Activated T-helper 17 cell treated with anti-CD3 and anti-CD28 coated beads, Interleukin-2, amount 50 U/mL, for 72 hours (primary cell): ENCODE data around the gene RABL2B. TPM values are rescaled to one million over a fixed set of nuclear protein-coding genes. Genes with fewer than 3 reads are reported as not detected.
A peak's percentile ranks its signal among the peaks of the same experiment; 100 is the strongest.
"Not testable (repeated sequence)": the region's sequence is repeated elsewhere in the genome, so short reads cannot be mapped to it uniquely, and the experiment has no call there.

Experiments used
- ATAC-seq: fragments of 150-1000 bp; cut with Tn5 transposase; replicated peaks from 2 replicates; pipeline ENCODE4 v1.10.0; 2021; ENCODE audit warnings: mild to moderate bottlenecking, moderate library complexity
- H3K27ac Mint-ChIP-seq: one replicate; pipeline ENCODE4 v1.8.0; 2022; ENCODE audit warnings: mixed read lengths
- H3K27me3 Mint-ChIP-seq: one replicate; pipeline ENCODE4 v1.8.0; 2022; ENCODE audit warnings: mixed read lengths
- H3K36me3 Mint-ChIP-seq: one replicate; pipeline ENCODE4 v1.8.0; 2022; ENCODE audit warnings: low read depth, mild to moderate bottlenecking, mixed read lengths
- H3K4me1 Mint-ChIP-seq: one replicate; pipeline ENCODE4 v1.8.0; 2022; ENCODE audit warnings: mixed read lengths
- H3K4me3 Mint-ChIP-seq: one replicate; pipeline ENCODE4 v1.8.0; 2022; ENCODE audit warnings: mild to moderate bottlenecking, mixed read lengths
- H3K9me3 Mint-ChIP-seq: one replicate; pipeline ENCODE4 v1.8.0; 2022; ENCODE audit warnings: mixed read lengths
- total RNA-seq, 2 donors: library from RNA; stranded (reverse); gene quantifications; one replicate each; pipeline ENCODE4 v1.2.3, GENCODE V29; 2022

RABL2B gene
- 10 to 100 TPM; 17.6 to 20.1 TPM for total RNA-seq

DNA sequence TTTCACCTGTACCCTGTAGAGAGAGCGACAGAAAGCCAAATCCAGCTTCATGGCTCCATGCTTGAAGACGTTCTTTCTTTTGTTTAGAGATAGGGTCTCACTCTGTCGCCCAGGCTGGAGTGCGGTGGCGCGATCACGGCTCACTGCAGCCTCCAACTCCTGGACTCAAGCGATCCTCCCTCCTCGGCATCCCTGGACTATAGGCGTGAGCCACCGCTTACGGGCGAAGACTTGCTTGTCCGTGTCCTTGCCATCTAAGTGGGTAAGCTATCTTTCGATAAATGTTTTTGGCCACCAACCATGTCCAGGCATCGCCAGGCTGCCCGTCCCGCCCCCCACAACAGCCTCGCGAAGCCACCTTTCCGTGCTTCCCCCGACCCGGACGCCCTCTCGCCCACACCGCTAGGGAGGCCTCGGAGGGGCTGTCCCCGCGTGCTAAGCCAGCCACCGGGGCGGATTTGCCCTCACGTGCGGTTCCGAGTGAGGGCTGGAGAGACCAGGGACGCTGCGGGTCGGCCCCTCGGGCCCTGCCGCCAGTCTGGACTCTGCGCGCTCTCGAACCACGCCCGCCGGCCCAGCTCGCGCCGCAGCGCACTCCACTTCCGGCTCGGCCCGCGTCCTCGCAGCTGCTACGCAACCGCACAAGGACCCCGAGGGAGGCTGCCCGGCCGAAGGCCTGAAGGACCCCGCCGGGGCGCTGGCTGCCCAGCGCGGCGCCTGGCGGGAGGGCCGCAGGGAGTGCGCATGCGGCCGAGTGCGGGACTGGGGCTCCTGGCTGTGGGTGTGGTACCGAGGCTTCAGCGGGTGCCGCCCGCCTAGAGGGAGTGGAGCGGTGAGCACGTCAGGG is at the start of gene RABL2B:
Gene RABL2B (minus strand): TSS at position 604 of the 847 bp plus-strand sequence. CDS start 1,342 bp downstream, outside the sequence.
- H3K27me3 Mint-ChIP-seq, H3K9me3 Mint-ChIP-seq, H3K4me1 Mint-ChIP-seq: not testable (repeated sequence)
- peak within 1 kb of the TSS; percentile 89 for H3K4me3 Mint-ChIP-seq
- ATAC-seq: peak; percentile 94
- peak within 1 kb of the TSS; percentile 84 for H3K27ac Mint-ChIP-seq
- H3K36me3 Mint-ChIP-seq: peaks cover 18% of the 10 kb centered on the region

DNA sequence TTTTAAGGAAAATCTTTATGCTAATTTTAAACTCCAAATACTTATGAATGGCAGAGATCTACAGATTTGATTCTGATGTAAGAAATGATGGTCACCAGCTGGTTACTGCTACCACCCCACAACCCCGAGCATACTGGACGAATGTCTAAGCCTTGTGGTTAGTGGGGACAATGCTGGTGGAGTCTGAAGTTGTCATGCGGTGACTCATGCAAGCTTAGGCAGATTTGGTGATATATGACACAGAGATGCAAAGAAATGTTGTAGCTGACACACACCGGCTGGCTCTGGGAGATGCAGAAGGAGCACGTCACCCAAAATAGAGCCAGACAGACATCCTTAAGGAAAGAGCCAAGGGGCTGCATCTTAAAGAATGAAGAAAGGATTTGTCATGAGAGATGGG is 3.5 kb upstream of the RABL2B start:
- not testable (repeated sequence) for H3K9me3 Mint-ChIP-seq, ATAC-seq, H3K27ac Mint-ChIP-seq, H3K4me3 Mint-ChIP-seq, H3K27me3 Mint-ChIP-seq, H3K4me1 Mint-ChIP-seq, H3K36me3 Mint-ChIP-seq

DNA sequence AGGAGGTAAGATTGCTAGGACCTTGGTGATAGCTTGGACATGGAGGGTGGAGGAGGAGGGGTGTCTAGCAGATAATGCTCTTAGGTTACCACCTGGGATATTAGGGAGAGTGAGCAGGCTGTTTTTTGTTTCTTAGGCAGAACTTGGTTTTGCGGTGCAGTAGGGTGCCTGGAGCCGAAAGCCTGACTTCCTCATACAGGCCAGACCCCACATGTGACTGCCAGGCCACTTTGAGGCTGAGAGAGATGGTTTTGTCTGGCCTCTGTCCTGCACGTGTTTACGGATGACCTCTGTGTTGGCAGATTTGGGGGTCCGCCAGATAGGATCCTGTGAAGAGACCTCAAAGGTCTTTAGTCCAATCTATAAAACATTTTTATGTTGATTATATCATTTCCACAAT is 1.9 kb upstream of the RABL2B start:
- H3K9me3 Mint-ChIP-seq, H3K4me1 Mint-ChIP-seq, H3K4me3 Mint-ChIP-seq, H3K27me3 Mint-ChIP-seq, ATAC-seq, H3K27ac Mint-ChIP-seq: not testable (repeated sequence)
- peaks cover 17% of the 10 kb centered on the region for H3K36me3 Mint-ChIP-seq

DNA sequence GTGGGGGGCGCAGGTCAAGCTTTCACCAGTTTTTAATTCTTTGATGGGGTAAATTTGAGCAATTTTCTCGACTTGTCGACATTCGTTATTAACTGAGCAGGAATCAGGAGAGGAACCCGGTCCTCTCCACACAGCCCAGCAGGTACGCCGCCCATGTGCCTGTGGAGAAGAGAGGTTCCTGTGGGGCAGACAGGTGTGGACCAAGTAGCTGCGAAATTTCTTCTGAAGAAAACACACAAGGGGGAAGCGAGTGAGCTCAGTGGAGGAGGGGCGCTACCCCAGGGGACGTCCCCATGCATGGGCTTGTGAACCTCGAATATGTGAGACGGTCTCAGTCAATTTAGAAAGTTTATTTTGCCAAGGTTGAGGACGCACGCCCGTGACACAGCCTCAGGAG is 442 bp upstream of the RABL2B start:
- H3K27ac Mint-ChIP-seq: peak overlapping the region; percentile 84
- not testable (repeated sequence) for H3K4me1 Mint-ChIP-seq, H3K27me3 Mint-ChIP-seq, H3K9me3 Mint-ChIP-seq
- ATAC-seq: peak; percentile 36
- peak overlapping the region; percentile 89 for H3K4me3 Mint-ChIP-seq
- H3K36me3 Mint-ChIP-seq: peaks cover 18% of the 10 kb centered on the region

DNA sequence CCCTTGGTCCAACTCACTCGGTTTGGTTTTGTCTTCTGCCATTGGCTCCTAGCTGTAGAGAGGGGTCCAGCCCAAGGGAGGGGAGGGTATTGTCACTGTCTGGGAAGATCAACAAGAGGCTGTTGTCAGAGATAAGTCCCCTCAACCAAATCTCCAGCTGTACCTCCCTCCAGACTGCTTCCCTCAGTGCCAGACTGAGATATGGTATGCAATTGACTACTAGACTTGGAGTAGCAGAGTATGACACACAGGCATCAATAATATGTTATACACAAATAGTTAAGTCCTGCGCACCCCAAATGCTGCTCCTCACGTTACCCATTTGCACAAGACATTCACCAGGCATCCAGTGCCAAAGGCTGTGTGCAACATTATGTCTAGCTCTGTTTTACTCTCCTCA is 1.2 kb downstream of the RABL2B start:
- H3K27ac Mint-ChIP-seq, H3K4me1 Mint-ChIP-seq, H3K9me3 Mint-ChIP-seq, ATAC-seq, H3K27me3 Mint-ChIP-seq: not testable (repeated sequence)
- H3K4me3 Mint-ChIP-seq: peak overlapping the region; percentile 51
- peaks cover 18% of the 10 kb centered on the region for H3K36me3 Mint-ChIP-seq

DNA sequence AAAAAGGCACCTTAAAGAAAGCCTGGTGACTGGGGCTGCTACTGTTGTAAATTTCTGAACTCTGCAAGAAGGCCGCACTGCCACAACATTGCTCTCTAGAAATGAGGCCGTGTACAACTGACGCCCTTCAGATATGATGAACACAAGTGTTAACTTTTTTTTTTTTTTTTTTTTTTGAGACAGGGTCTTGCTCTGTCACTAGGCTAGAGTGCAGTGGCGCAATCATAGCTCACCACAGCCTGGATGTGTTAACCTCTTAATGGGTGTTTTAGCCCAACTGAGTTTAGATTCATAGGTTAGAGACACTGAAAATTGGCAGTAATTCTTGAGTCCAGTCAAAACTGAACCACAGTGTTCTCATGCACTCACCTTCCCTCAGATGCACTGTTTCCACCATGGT is 3.2 kb downstream of the RABL2B start:
- not testable (repeated sequence) for H3K9me3 Mint-ChIP-seq, H3K27ac Mint-ChIP-seq, H3K4me1 Mint-ChIP-seq, H3K4me3 Mint-ChIP-seq, H3K27me3 Mint-ChIP-seq, ATAC-seq
- peaks cover 24% of the 10 kb centered on the region for H3K36me3 Mint-ChIP-seq

DNA sequence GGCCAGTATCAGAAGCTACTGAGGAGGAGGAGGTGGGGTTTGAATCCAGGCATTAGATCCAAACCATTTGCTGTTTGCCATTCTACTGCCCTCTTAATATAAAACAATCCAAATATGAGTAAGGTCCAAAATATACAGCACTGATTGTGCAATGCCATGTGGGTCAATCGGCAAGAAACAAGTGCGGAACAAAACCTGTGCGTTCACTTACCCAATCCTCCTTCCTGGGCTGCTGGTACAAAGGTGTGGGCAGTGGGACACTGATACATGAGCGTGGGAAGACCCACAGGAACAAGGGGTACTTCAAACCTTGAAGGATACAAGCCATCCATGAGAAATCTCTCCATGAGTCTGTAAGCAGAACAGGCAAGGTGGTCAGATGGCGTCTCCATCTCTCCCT is 5.8 kb downstream of the RABL2B start:
- H3K9me3 Mint-ChIP-seq, H3K27me3 Mint-ChIP-seq, ATAC-seq, H3K4me3 Mint-ChIP-seq, H3K4me1 Mint-ChIP-seq, H3K27ac Mint-ChIP-seq: not testable (repeated sequence)
- peaks cover 24% of the 10 kb centered on the region for H3K36me3 Mint-ChIP-seq

DNA sequence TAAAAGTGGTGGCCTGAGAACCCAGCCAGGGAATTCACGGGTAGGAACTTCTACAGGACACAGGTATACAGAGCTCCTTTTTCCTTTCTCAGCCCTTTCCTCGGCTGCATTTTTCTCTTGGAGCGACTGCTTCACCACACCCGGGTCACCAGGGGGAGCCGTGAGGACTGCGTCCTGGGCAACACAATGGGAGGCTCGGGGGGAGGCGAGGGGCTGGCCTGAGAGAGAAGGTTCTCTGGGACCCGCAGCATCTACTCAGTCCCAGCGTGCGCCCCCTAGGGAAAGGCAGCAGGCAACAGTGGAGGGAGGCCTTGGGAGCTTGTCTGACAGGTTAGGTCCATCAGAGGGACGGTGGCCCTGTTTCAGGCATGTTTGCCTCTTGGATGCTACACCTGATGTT is 8.3 kb downstream of the RABL2B start:
- not testable (repeated sequence) for H3K27ac Mint-ChIP-seq, H3K27me3 Mint-ChIP-seq, H3K4me3 Mint-ChIP-seq, ATAC-seq, H3K4me1 Mint-ChIP-seq, H3K36me3 Mint-ChIP-seq, H3K9me3 Mint-ChIP-seq

DNA sequence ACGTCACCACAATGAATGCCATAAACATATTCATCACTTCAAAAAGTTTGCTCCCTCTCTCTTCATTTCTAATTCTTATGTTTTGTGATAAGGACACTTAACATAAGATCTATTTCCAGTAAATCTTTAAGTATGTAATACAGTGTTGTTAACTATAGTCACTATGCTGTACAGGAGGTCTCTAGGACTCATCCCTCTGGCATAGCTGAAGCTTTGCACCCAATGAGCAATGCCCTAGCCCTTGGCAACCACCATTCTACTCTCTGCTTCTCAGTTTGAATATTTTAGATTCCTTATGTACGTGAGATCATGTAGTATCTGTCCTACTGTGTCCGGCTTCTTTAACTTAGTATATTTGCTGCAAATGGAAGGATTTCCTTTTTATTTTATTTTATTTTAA is 19.1 kb downstream of the RABL2B start:
- ATAC-seq: not testable (repeated sequence)

DNA sequence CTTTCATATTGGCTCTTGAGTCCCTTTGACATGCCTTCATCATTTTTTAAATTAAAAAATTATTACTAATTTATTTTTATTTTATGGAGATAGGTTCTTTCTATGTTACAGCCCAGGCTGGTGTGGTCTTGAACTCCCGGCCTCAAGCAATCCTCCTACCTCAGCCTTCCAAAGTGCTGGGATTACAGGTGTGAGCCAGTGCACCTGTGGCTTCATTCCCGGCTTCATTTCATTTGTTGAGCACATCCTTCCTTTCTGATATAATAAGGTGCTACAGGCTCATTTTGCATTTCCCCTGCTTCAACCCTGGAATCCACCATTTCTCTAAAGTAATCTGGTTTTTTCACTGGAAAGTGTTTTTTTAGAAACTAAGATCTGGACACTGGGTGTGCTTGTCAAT is 21.6 kb downstream of the RABL2B start:
- H3K27ac Mint-ChIP-seq, H3K9me3 Mint-ChIP-seq, ATAC-seq, H3K4me3 Mint-ChIP-seq, H3K36me3 Mint-ChIP-seq, H3K27me3 Mint-ChIP-seq, H3K4me1 Mint-ChIP-seq: not testable (repeated sequence)

More for the DNA sequence above, 19.1 kb downstream of the RABL2B start:
- H3K4me3 Mint-ChIP-seq, H3K27ac Mint-ChIP-seq, H3K9me3 Mint-ChIP-seq, H3K36me3 Mint-ChIP-seq, H3K4me1 Mint-ChIP-seq, H3K27me3 Mint-ChIP-seq: not testable (repeated sequence)

DNA sequence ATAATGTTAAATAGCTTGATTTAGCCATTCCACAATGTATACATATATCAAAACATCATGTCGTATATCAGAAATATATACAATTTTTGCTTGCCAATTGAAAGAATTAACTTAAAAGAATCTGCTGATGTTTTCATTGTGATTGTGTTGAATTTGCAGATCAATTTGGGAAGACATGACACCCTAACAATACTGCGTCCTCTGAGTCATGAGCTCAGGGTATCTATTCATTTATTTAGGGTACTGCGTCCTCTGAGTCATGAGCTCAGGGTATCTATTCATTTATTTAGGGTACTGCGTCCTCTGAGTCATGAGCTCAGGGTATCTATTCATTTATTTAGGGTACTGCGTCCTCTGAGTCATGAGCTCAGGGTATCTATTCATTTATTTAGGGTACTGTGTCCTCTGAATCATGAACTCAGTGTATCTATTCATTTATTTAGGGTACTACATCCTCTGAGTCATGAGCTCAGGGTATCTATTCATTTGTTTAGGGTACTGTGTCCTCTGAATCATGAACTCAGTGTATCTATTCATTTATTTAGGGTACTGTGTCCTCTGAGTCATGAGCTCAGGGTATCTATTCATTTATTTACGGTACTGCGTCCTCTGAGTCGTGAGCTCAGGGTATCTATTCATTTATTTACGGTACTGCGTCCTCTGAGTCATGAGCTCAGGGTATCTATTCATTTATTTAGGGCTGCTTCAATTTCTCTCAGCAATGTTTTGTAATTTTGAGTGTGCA is 23.7 kb downstream of the RABL2B start:
- ATAC-seq: peak; percentile 62
- not testable (repeated sequence) for H3K36me3 Mint-ChIP-seq, H3K4me1 Mint-ChIP-seq, H3K9me3 Mint-ChIP-seq, H3K27ac Mint-ChIP-seq, H3K27me3 Mint-ChIP-seq, H3K4me3 Mint-ChIP-seq

DNA sequence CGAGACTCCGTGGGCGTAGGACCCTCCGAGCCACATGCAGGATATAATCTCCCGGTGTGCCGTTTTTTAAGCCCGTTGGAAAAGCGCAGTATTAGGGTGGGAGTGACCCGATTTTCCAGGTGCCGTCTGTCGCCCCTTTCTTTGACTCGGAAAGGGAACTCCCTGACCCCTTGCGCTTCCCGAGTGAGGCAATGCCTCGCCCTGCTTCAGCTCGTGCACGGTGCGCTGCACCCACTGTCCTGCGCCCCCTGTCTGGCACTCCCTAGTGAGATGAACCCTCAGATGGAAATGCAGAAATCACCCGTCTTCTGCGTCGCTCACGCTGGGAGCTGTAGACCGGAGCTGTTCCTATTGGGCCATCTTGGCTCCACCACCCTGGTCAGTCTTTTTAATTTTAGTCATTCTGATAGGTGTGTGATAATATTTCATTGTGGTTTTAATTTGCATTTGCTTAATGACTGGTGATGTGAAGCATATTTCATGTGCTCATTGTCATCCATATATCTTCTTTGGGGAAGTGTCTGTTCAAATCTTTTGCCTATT is 26.4 kb downstream of the RABL2B start:
- not testable (repeated sequence) for H3K9me3 Mint-ChIP-seq, H3K4me1 Mint-ChIP-seq, H3K36me3 Mint-ChIP-seq, H3K27me3 Mint-ChIP-seq
- Mint-ChIP-seq H3K4me3 (peak overlapping the region; percentile 90), H3K27ac (peak overlapping the region; percentile 66)
- peak; percentile 48 for ATAC-seq

DNA sequence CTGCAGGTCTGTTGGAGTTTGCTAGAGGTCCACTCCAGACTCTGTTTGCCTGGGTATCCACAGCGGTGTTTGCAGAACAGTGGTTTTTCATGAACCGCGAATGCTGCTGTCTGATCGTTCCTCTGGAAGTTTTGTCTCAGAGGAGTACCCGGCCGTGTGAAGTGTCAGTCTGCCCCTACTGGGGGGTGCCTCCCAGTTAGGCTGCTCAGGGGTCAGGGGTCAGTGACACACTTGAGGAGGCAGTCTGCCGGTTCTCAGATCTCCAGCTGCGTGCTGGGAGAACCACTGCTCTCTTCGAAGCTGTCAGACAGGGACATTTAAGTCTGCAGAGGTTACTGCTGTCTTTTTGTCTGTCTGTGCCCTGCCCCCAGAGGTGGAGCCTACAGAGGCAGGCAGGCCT is 27.0 kb downstream of the RABL2B start:
- not testable (repeated sequence) for H3K9me3 Mint-ChIP-seq, H3K27me3 Mint-ChIP-seq, H3K36me3 Mint-ChIP-seq, ATAC-seq, H3K4me1 Mint-ChIP-seq, H3K27ac Mint-ChIP-seq
- peak overlapping the region; percentile 90 for H3K4me3 Mint-ChIP-seq

DNA sequence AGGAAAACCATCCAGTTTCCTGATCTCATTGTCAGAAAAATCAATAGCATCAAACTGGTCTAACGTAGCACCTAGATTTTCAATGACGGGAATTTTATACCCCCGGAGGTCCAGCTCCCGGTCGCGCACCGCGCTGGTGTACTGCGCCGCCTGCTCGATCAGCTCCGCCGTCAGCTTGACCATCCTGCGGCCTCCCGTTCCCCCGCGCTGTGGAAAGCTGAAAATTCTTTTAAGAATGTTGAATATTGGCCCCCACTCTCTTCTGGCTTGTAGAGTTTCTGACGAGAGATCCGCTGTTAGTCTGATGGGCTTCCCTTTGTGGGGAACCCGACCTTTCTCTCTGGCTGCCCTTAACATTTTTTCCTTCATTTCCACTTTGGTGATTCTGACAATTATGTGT is 28.2 kb downstream of the RABL2B start:
- ATAC-seq, H3K27ac Mint-ChIP-seq, H3K36me3 Mint-ChIP-seq, H3K4me3 Mint-ChIP-seq, H3K9me3 Mint-ChIP-seq, H3K4me1 Mint-ChIP-seq, H3K27me3 Mint-ChIP-seq: not testable (repeated sequence)
